ENCODE results near the gene SPON2. TPM values are rescaled to one million over a fixed set of nuclear protein-coding genes. Genes with fewer than 3 reads are reported as not detected.

The SPON2 gene
- total RNA-seq, 2 experiments from 2014 or later = 12.8 to 15.7 TPM

GRCh38 chr4:1164444-1164843, 7.9 kb downstream of the SPON2 start:
- H3K9me3 ChIP-seq (ENCODE audit: control insufficient read depth in 1 of 2, insufficient read depth in 1 of 2, low read length in 2 of 2) = peaks cover 0 to 1% of the 10 kb centered on the region in 2 experiments
- DNase-seq (no peak), ATAC-seq (ENCODE audit: poor library complexity) (no peak)
- TF ChIP-seq, protein P1, sequence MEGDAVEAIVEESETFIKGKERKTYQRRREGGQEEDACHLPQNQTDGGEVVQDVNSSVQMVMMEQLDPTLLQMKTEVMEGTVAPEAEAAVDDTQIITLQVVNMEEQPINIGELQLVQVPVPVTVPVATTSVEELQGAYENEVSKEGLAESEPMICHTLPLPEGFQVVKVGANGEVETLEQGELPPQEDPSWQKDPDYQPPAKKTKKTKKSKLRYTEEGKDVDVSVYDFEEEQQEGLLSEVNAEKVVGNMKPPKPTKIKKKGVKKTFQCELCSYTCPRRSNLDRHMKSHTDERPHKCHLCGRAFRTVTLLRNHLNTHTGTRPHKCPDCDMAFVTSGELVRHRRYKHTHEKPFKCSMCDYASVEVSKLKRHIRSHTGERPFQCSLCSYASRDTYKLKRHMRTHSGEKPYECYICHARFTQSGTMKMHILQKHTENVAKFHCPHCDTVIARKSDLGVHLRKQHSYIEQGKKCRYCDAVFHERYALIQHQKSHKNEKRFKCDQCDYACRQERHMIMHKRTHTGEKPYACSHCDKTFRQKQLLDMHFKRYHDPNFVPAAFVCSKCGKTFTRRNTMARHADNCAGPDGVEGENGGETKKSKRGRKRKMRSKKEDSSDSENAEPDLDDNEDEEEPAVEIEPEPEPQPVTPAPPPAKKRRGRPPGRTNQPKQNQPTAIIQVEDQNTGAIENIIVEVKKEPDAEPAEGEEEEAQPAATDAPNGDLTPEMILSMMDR (IDR thresholded peaks at IDR 0.05) = no peak
- POLR2A ChIA-PET = no interaction called here
- Mint-ChIP-seq H3K36me3 (ENCODE audit: low read depth) (no peaks in the 10 kb centered on the region), H3K4me1 (ENCODE audit: low read depth) (peaks cover 15% of the 10 kb centered on the region), H3K4me3 (no peak overlapping the region), H3K9me3 (no peaks in the 10 kb centered on the region), H3K27me3 (peaks cover 4% of the 10 kb centered on the region), H3K27ac (no peak overlapping the region)
- H3K36me3 ChIP-seq (ENCODE audit: insufficient read depth, low read length) = no peaks in the 10 kb centered on the region
- CTCF ChIA-PET = interaction anchor here (1.3 kb wide), 1 partner anchor 103 kb away, joined by 5 read pairs; no protein-coding TSS in a partner anchor
- H3K4me1 ChIP-seq (ENCODE audit: insufficient read depth, low read length) = peaks cover 20% of the 10 kb centered on the region
- no peak overlapping the region for H3K4me3 ChIP-seq (ENCODE audit: low read length)
- peaks cover 0 to 3% of the 10 kb centered on the region in 2 experiments for H3K27me3 ChIP-seq (ENCODE audit: control insufficient read depth in 1 of 2, insufficient read depth in 2 of 2, low read length in 2 of 2)
- H3K27ac ChIP-seq (ENCODE audit: low read depth in 1 of 2, low read length in 2 of 2) = no peak overlapping the region
- intact Hi-C loops (cut with DNase I, micrococcal nuclease) = no loop called here

DNA sequence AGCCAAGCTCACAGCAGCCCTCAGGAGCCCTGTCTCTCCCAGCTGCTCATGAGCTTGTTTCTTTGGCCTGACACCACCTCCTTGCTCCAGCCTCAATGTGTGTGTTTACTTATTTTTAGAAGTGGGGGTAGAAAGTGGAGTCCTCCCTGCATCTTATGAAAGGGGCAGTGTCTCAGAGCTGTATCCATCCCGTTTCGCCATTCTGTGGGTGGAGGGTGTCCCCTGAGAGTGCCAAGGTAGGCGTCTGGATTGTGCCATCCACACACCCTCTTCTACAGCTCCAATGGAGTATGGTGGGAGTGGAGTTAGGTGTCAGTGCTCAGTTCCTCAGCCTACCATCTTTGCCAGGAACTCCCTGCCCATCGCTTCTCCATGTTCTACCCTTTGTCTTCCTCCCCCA, 8.3 kb downstream of the SPON2 start:
- H3K27ac ChIP-seq (ENCODE audit: low read depth in 1 of 2, low read length in 2 of 2) = no peak overlapping the region
- intact Hi-C loops (cut with DNase I, micrococcal nuclease) = no loop called here

DNA sequence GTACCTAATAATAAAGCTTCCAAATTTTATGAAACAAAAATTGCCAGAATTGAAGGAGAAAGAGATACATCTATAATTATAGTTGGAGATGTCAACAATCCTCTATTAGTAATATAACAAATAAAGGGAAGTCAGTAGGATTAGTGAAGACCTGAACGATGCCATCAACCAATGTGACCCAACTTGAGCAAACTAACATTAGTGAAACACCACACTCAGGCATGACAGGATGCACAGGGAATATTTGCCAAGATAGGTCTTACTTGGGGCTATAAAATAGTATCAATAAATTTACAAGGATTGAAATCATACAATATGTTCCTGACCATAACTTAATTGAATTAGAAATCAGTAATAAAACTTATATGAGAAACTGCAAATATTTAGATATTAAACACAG, 12.0 kb downstream of the SPON2 start:
- H3K36me3 ChIP-seq (ENCODE audit: insufficient read depth, low read length) = no peaks in the 10 kb centered on the region
- ChIA-PET POLR2A (interaction anchor here (1.7 kb wide), 1 partner anchor 9 kb away, joined by 4 read pairs; no protein-coding TSS in a partner anchor), CTCF (no interaction called here)
- peaks cover 8% of the 10 kb centered on the region for H3K27me3 Mint-ChIP-seq
- intact Hi-C loops (cut with DNase I, micrococcal nuclease) = no loop called here
- no peak overlapping the region for H3K27ac ChIP-seq (ENCODE audit: low read depth in 1 of 2, low read length in 2 of 2)
- H3K9me3 Mint-ChIP-seq = no peaks in the 10 kb centered on the region
- no peak for ATAC-seq (ENCODE audit: poor library complexity)
- H3K27ac Mint-ChIP-seq = no peak overlapping the region
- no peaks in the 10 kb centered on the region for H3K27me3 ChIP-seq (ENCODE audit: control insufficient read depth in 1 of 2, insufficient read depth in 2 of 2, low read length in 2 of 2)
- TF ChIP-seq, protein P1 (IDR thresholded peaks at IDR 0.05) = no peak
- no peak for DNase-seq
- H3K4me3 Mint-ChIP-seq = no peak overlapping the region
- no peak overlapping the region for H3K4me3 ChIP-seq (ENCODE audit: low read length)
- no peaks in the 10 kb centered on the region for H3K4me1 Mint-ChIP-seq (ENCODE audit: low read depth)
- H3K36me3 Mint-ChIP-seq (ENCODE audit: low read depth) = no peaks in the 10 kb centered on the region
- no peaks in the 10 kb centered on the region for H3K4me1 ChIP-seq (ENCODE audit: insufficient read depth, low read length)
- H3K9me3 ChIP-seq (ENCODE audit: control insufficient read depth in 1 of 2, insufficient read depth in 1 of 2, low read length in 2 of 2) = peaks cover 0 to 6% of the 10 kb centered on the region in 2 experiments

More for the DNA sequence above, 8.3 kb downstream of the SPON2 start:
- H3K27ac Mint-ChIP-seq = no peak overlapping the region
- H3K4me3 Mint-ChIP-seq = no peak overlapping the region
- peaks cover 20% of the 10 kb centered on the region for H3K4me1 ChIP-seq (ENCODE audit: insufficient read depth, low read length)
- peaks cover 4% of the 10 kb centered on the region for H3K27me3 Mint-ChIP-seq
- no peaks in the 10 kb centered on the region for H3K36me3 ChIP-seq (ENCODE audit: insufficient read depth, low read length)
- H3K9me3 ChIP-seq (ENCODE audit: control insufficient read depth in 1 of 2, insufficient read depth in 1 of 2, low read length in 2 of 2) = no peaks in the 10 kb centered on the region
- DNase-seq (no peak), ATAC-seq (ENCODE audit: poor library complexity) (no peak)
- H3K4me1 Mint-ChIP-seq (ENCODE audit: low read depth) = peaks cover 15% of the 10 kb centered on the region
- H3K4me3 ChIP-seq (ENCODE audit: low read length) = no peak overlapping the region
- H3K36me3 Mint-ChIP-seq (ENCODE audit: low read depth) = no peaks in the 10 kb centered on the region
- TF ChIP-seq, protein P1 (IDR thresholded peaks at IDR 0.05) = no peak
- no peaks in the 10 kb centered on the region for H3K9me3 Mint-ChIP-seq
- ChIA-PET CTCF (interaction anchor here (1.3 kb wide), 1 partner anchor 104 kb away, joined by 5 read pairs; no protein-coding TSS in a partner anchor), POLR2A (no interaction called here)
- H3K27me3 ChIP-seq (ENCODE audit: control insufficient read depth in 1 of 2, insufficient read depth in 2 of 2, low read length in 2 of 2) = peaks cover 0 to 2% of the 10 kb centered on the region in 2 experiments

All from CD4-positive, alpha-beta T cell (primary cell).